NK-92 treated with Interleukin-12 subunit alpha and Interleukin-12 subunit beta, amount 100 ng/mL, for 24 hours (cell line): ENCODE results near the gene DLX6.
A peak's percentile ranks its signal among the peaks of the same experiment; 100 is the strongest.
"Not testable (repeated sequence)": the region's sequence is repeated elsewhere in the genome, so short reads cannot be mapped to it uniquely, and the experiment has no call there.

Source experiments
- DNase-seq: peaks from one replicate; lab custom pipeline; 2025; lab: John Stamatoyannopoulos, UW

DLX6 gene

GRCh38 chr7:97024209-97025129, 19.1 kb downstream of the DLX6 start, which contains the start of gene DLX5:
TSS of gene DLX5 (minus strand) at chr7:97024831. CDS start at chr7:97024623, 208 bp downstream.
- DNase-seq = no peak

- no peak for DNase-seq
Observed at GRCh38 chr7:97025130-97025499, 19.8 kb downstream of the DLX6 start.

DNA sequence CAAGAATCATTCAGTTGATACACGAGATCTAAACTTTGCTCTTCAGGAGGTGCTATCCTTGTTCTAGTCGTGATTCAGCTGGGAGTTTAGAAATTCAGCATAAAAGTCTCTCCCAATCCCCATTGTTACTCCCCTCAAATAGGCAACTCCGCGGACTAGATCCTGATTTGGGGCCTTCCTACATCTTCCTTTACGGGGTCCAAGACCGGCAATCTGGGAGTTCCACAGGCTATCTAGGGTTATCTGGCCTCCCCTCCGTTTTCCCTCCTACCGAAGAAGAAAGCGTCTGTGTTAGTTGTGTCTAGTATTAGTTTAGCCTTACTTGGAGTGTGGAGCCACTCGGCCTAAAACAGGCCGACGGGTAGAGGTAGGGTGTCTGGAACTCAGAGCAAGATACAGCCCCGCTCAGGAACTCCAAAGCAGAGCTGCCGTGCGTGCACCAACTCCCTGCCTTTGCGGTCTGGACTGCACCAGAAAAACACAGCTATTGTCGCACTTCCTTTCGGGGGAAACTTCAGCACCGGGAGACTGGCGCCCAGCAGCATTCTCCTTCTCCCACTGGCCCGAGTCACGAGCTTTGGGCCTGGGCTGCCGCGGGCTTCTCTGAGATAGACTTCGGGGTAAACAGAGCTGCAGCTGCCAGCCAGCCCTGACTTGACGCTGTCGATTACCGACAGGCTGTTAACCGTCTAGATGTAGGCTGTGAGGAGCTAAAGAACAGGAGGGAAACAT, 20.8 kb downstream of the DLX6 start:
- DNase-seq = no peak

GRCh38 chr7:97026715-97027426, 21.5 kb downstream of the DLX6 start:
- DNase-seq = no peak

DNA sequence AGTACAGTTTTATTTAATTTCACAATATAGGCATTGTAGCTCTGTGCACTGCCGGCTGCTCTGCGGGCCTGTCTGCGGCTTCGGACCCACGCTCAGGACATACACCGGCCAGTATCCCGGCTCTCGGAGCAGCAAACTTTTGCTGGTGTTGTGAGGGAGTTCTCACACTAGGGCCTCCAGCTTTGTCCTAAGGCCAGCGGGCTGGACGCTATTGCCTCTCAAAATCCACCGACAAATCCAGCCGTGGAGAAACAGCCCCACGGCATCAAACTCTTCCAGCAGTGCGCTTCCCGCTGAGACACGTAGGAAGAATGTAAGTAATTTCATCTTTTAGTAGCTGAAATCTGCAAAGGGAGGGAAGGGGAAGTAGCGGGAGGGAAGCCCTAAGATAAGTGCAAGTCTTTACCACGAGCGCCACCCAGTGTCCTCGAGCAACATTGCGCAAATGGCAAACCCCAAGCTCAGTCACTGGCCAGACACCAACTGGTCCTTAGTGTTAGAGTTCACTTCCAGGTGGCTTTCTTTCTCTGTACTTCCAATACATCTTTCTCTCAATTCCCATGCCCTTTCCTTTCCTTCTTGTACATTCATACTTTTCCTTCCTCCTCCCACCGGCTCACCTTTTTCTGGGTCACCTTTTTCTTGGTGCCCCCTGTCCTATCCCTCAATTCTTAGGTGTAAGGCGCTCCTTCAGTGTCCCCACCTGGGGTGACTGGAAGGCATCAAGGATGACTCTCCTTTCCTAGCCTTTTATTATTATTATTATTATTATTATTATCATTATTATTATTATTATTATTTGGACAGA, 22.3 kb downstream of the DLX6 start:
- DNase-seq = peak; percentile 41

GRCh38 chr7:97034213-97034852, 29.0 kb downstream of the DLX6 start:
- DNase-seq = not testable (repeated sequence)

DNA sequence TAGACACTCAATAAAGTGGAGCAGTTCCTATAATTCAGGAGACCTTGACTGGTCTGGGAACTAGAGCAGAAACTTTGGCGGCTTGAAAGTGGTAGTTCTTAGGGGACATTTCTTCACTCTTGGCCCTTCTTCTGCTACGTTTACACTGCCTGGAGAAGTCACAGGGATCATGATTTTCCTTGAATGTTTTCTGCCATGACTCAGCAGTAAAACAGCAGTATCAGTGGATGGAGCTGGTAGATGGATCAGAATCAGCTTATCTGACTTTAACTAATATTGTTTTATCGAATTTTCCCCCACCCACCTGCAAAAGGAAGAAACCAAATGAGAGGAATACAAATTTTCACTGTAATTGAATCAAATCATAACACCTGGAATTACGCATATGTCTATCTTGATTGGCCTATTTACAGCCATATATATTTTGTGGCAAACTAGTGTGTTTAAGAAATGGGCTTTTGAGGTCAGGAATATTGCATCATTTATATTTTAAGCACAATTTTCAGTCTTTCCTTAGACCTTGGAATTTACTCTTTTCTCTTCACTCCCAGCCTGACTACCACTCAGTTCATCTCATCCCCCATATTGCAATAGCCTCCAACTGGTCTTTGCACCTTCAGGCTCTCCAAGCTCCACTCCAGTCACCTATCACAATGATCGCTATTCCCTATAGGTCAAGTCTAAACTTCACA, 34.2 kb downstream of the DLX6 start:
- no peak for DNase-seq

DNA sequence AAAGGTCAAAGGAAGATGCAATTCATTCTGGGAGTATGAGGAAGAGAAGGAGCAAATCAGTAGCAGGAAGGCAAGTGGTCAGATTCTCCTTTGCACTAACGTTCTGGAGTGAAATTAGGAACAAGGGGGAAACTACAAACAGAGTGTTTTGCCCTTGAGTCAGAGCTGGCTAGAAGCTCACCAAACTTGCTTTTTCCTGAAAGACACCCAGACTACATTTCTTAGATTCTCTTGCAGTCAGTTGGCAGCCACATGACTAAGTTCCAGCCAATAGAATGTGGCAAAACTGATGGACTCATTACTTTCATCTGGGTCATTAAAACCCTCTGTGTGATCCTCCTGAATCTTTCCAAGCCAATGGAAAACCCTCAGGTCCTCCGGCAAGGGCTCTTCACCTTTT, 37.9 kb downstream of the DLX6 start:
- DNase-seq = no peak
